ENCODE results near the gene MAGI1. TPM values are rescaled to one million over a fixed set of nuclear protein-coding genes. Genes with fewer than 3 reads are reported as not detected.

Gene MAGI1
- total RNA-seq, 1 experiment from 2014 or later, result 58.2 TPM

DNA sequence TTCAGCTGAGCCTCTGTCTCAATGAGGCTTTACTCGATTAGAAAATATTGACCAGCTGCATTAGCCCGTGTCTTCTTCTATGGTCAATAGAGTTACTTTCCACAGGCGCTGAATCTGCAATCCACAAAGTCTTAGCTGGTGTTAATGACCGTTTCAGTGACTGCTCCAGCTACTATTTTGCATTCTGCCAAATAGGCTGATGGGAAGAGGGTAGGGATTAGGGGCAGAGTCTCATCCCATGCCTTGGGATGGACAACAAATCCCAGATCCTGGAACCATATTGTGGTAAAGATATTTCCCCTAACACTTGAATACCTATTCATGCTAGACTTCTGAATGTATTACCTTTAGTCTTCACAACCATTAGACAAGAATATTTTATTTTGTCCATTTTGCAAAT is 29.5 kb upstream of the MAGI1 start:
- peaks cover 22% of the 10 kb centered on the region for H3K27me3 Mint-ChIP-seq (ENCODE audit: low read depth)
- no peak overlapping the region for H3K4me3 Mint-ChIP-seq
- H3K4me1 Mint-ChIP-seq, result peaks cover 25% of the 10 kb centered on the region
- DNase-seq (ENCODE audit: low spot score), result no peak
- H3K36me3 Mint-ChIP-seq, result peaks cover 7% of the 10 kb centered on the region
- ChIA-PET CTCF (no interaction called here), POLR2A (no interaction called here)
- no peak overlapping the region for H3K27ac Mint-ChIP-seq
- H3K9me3 Mint-ChIP-seq, result peaks cover 14% of the 10 kb centered on the region
- ATAC-seq, result no peak
- TF ChIP-seq CREM (CRISPR knock-in tag; IDR thresholded peaks at IDR 0.05) (no peak), NFYB (CRISPR knock-in tag; conservative IDR thresholded peaks at IDR 0.05; ENCODE audit: low read depth) (no peak), NR1H2 (CRISPR knock-in tag; IDR thresholded peaks at IDR 0.05) (no peak), JAZF1 (CRISPR knock-in tag; IDR thresholded peaks at IDR 0.05) (no peak), SMAD3 (CRISPR knock-in tag; IDR thresholded peaks at IDR 0.05; ENCODE audit: borderline replicate concordance) (no peak), OVOL2 (CRISPR knock-in tag; IDR thresholded peaks at IDR 0.05; ENCODE audit: borderline replicate concordance) (no peak), ESRRA (CRISPR knock-in tag; IDR thresholded peaks at IDR 0.05; ENCODE audit: borderline replicate concordance) (no peak)
- TF ChIP-seq, protein P1, sequence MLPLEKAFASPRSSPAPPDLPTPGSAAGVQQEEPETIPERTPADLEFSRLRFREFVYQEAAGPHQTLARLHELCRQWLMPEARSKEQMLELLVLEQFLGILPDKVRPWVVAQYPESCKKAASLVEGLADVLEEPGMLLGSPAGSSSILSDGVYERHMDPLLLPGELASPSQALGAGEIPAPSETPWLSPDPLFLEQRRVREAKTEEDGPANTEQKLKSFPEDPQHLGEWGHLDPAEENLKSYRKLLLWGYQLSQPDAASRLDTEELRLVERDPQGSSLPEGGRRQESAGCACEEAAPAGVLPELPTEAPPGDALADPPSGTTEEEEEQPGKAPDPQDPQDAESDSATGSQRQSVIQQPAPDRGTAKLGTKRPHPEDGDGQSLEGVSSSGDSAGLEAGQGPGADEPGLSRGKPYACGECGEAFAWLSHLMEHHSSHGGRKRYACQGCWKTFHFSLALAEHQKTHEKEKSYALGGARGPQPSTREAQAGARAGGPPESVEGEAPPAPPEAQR (CRISPR knock-in tag; IDR thresholded peaks at IDR 0.05), result no peak
- TF ChIP-seq, protein P2, sequence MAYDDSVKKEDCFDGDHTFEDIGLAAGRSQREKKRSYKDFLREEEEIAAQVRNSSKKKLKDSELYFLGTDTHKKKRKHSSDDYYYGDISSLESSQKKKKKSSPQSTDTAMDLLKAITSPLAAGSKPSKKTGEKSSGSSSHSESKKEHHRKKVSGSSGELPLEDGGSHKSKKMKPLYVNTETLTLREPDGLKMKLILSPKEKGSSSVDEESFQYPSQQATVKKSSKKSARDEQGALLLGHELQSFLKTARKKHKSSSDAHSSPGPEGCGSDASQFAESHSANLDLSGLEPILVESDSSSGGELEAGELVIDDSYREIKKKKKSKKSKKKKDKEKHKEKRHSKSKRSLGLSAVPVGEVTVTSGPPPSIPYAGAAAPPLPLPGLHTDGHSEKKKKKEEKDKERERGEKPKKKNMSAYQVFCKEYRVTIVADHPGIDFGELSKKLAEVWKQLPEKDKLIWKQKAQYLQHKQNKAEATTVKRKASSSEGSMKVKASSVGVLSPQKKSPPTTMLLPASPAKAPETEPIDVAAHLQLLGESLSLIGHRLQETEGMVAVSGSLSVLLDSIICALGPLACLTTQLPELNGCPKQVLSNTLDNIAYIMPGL (CRISPR knock-in tag; IDR thresholded peaks at IDR 0.05), result no peak
- TF ChIP-seq, protein P3, sequence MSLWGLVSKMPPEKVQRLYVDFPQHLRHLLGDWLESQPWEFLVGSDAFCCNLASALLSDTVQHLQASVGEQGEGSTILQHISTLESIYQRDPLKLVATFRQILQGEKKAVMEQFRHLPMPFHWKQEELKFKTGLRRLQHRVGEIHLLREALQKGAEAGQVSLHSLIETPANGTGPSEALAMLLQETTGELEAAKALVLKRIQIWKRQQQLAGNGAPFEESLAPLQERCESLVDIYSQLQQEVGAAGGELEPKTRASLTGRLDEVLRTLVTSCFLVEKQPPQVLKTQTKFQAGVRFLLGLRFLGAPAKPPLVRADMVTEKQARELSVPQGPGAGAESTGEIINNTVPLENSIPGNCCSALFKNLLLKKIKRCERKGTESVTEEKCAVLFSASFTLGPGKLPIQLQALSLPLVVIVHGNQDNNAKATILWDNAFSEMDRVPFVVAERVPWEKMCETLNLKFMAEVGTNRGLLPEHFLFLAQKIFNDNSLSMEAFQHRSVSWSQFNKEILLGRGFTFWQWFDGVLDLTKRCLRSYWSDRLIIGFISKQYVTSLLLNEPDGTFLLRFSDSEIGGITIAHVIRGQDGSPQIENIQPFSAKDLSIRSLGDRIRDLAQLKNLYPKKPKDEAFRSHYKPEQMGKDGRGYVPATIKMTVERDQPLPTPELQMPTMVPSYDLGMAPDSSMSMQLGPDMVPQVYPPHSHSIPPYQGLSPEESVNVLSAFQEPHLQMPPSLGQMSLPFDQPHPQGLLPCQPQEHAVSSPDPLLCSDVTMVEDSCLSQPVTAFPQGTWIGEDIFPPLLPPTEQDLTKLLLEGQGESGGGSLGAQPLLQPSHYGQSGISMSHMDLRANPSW (CRISPR knock-in tag; conservative IDR thresholded peaks at IDR 0.05; ENCODE audit: low read depth), result no peak
- TF ChIP-seq, protein P4, sequence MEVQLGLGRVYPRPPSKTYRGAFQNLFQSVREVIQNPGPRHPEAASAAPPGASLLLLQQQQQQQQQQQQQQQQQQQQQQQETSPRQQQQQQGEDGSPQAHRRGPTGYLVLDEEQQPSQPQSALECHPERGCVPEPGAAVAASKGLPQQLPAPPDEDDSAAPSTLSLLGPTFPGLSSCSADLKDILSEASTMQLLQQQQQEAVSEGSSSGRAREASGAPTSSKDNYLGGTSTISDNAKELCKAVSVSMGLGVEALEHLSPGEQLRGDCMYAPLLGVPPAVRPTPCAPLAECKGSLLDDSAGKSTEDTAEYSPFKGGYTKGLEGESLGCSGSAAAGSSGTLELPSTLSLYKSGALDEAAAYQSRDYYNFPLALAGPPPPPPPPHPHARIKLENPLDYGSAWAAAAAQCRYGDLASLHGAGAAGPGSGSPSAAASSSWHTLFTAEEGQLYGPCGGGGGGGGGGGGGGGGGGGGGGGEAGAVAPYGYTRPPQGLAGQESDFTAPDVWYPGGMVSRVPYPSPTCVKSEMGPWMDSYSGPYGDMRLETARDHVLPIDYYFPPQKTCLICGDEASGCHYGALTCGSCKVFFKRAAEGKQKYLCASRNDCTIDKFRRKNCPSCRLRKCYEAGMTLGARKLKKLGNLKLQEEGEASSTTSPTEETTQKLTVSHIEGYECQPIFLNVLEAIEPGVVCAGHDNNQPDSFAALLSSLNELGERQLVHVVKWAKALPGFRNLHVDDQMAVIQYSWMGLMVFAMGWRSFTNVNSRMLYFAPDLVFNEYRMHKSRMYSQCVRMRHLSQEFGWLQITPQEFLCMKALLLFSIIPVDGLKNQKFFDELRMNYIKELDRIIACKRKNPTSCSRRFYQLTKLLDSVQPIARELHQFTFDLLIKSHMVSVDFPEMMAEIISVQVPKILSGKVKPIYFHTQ (CRISPR knock-in tag; IDR thresholded peaks at IDR 0.05), result no peak
- TF ChIP-seq, protein P5, sequence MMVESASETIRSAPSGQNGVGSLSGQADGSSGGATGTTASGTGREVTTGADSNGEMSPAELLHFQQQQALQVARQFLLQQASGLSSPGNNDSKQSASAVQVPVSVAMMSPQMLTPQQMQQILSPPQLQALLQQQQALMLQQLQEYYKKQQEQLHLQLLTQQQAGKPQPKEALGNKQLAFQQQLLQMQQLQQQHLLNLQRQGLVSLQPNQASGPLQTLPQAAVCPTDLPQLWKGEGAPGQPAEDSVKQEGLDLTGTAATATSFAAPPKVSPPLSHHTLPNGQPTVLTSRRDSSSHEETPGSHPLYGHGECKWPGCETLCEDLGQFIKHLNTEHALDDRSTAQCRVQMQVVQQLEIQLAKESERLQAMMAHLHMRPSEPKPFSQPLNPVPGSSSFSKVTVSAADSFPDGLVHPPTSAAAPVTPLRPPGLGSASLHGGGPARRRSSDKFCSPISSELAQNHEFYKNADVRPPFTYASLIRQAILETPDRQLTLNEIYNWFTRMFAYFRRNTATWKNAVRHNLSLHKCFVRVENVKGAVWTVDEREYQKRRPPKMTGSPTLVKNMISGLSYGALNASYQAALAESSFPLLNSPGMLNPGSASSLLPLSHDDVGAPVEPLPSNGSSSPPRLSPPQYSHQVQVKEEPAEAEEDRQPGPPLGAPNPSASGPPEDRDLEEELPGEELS (CRISPR knock-in tag; IDR thresholded peaks at IDR 0.05), result no peak
- TF ChIP-seq, protein P6, sequence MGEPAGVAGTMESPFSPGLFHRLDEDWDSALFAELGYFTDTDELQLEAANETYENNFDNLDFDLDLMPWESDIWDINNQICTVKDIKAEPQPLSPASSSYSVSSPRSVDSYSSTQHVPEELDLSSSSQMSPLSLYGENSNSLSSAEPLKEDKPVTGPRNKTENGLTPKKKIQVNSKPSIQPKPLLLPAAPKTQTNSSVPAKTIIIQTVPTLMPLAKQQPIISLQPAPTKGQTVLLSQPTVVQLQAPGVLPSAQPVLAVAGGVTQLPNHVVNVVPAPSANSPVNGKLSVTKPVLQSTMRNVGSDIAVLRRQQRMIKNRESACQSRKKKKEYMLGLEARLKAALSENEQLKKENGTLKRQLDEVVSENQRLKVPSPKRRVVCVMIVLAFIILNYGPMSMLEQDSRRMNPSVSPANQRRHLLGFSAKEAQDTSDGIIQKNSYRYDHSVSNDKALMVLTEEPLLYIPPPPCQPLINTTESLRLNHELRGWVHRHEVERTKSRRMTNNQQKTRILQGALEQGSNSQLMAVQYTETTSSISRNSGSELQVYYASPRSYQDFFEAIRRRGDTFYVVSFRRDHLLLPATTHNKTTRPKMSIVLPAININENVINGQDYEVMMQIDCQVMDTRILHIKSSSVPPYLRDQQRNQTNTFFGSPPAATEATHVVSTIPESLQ (CRISPR knock-in tag; IDR thresholded peaks at IDR 0.05), result no peak
- TF ChIP-seq, protein P7, sequence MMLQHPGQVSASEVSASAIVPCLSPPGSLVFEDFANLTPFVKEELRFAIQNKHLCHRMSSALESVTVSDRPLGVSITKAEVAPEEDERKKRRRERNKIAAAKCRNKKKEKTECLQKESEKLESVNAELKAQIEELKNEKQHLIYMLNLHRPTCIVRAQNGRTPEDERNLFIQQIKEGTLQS (CRISPR knock-in tag; conservative IDR thresholded peaks at IDR 0.05), result no peak
- TF ChIP-seq, protein P8, sequence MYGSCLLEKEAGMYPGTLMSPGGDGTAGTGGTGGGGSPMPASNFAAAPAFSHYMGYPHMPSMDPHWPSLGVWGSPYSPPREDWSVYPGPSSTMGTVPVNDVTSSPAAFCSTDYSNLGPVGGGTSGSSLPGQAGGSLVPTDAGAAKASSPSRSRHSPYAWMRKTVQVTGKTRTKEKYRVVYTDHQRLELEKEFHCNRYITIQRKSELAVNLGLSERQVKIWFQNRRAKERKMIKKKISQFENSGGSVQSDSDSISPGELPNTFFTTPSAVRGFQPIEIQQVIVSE (CRISPR knock-in tag; IDR thresholded peaks at IDR 0.05; ENCODE audit: borderline replicate concordance), result no peak
- TF ChIP-seq, protein P9, sequence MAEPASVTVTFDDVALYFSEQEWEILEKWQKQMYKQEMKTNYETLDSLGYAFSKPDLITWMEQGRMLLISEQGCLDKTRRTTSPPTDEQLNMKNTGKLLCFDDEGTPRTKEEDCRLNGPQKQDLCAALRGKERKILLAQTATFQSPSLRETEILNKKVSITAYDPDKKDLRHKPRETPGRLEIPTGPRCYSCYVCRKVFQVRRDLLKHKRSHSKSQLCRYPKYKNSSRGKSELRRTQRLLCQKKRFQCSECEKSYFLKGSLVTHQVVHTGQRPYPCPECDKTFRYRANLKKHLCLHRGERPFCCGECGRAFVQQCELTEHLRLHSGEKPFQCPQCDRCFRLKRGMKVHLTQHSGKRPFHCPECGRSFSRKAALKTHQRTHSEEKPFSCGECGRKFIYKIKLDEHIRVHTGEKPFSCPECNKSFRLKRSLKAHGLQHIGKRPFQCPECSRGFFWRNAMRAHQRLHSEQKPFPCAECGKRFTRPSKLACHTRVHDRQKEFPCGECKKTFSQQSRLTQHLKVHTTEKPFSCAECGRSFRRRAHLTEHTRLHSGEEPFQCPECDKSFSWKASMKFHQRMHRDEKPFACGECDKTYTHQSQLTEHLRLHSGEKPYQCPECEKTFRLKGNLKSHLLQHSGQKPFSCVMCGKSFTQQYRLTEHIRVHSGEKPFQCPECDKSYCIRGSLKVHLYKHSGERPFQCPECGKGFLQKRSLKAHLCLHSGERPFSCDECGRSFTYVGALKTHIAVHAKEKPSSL (CRISPR knock-in tag; conservative IDR thresholded peaks at IDR 0.05), result no peak
- TF ChIP-seq, protein P10, sequence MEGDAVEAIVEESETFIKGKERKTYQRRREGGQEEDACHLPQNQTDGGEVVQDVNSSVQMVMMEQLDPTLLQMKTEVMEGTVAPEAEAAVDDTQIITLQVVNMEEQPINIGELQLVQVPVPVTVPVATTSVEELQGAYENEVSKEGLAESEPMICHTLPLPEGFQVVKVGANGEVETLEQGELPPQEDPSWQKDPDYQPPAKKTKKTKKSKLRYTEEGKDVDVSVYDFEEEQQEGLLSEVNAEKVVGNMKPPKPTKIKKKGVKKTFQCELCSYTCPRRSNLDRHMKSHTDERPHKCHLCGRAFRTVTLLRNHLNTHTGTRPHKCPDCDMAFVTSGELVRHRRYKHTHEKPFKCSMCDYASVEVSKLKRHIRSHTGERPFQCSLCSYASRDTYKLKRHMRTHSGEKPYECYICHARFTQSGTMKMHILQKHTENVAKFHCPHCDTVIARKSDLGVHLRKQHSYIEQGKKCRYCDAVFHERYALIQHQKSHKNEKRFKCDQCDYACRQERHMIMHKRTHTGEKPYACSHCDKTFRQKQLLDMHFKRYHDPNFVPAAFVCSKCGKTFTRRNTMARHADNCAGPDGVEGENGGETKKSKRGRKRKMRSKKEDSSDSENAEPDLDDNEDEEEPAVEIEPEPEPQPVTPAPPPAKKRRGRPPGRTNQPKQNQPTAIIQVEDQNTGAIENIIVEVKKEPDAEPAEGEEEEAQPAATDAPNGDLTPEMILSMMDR (IDR thresholded peaks at IDR 0.05), result no peak

Measured in WTC11 (cell line).